Measurements from ENCODE around the gene ZNF850.

The ZNF850 gene

GRCh38 chr19:36688058-36688457 lies 84.5 kb downstream of the ZNF850 start:
- DNase-seq (ENCODE audit: low spot score), result no peak

GRCh38 chr19:36687214-36688056 lies 85.2 kb downstream of the ZNF850 start, which contains the start of gene ZNF567:
Gene ZNF567, plus strand, starts transcription at chr19:36687612. Its CDS starts 7,256 bp downstream, at chr19:36694868.
- DNase-seq (ENCODE audit: low spot score), result peak; percentile 99

- peak; percentile 40 for DNase-seq (ENCODE audit: low spot score)
Measured at GRCh38 chr19:36686365-36687213, 86.0 kb downstream of the ZNF850 start.

- no peak for DNase-seq (ENCODE audit: low spot score)
Measured at GRCh38 chr19:36685835-36686234, 86.8 kb downstream of the ZNF850 start.

GRCh38 chr19:36679455-36679854 lies 93.2 kb downstream of the ZNF850 start:
- no peak for DNase-seq (ENCODE audit: low spot score)

- DNase-seq (ENCODE audit: low spot score), result no peak
Measured at GRCh38 chr19:36674201-36674600, 98.4 kb downstream of the ZNF850 start.

GRCh38 chr19:36672368-36672767 lies 100.2 kb downstream of the ZNF850 start:
- no peak for DNase-seq (ENCODE audit: low spot score)

GRCh38 chr19:36668646-36669045 lies 104.0 kb downstream of the ZNF850 start:
- no peak for DNase-seq (ENCODE audit: low spot score)

- no peak for DNase-seq (ENCODE audit: low spot score)
Measured at GRCh38 chr19:36665832-36666231, 106.8 kb downstream of the ZNF850 start.

Measured in D341Med (cell line).